GM18505 (cell line): ENCODE data around the gene BRAT1.
"Not testable (repeated sequence)": the region's sequence is repeated elsewhere in the genome, so short reads cannot be mapped to it uniquely, and the experiment has no call there.

ENCODE experiments used
- ATAC-seq: cut with Tn5 transposase; IDR thresholded peaks from one replicate; pipeline ENCODE4 v1.9.1; 2021; ENCODE audit not compliant: unreplicated experiment
- POLR2A ChIP-seq: IDR thresholded peaks from 4 replicates; pipeline ENCODE4 v1.6.1; 2011; ENCODE audit warnings: borderline replicate concordance; ENCODE audit not compliant: insufficient read depth, insufficient read length; ENCODE audit errors: extremely low read depth

BRAT1 gene

DNA sequence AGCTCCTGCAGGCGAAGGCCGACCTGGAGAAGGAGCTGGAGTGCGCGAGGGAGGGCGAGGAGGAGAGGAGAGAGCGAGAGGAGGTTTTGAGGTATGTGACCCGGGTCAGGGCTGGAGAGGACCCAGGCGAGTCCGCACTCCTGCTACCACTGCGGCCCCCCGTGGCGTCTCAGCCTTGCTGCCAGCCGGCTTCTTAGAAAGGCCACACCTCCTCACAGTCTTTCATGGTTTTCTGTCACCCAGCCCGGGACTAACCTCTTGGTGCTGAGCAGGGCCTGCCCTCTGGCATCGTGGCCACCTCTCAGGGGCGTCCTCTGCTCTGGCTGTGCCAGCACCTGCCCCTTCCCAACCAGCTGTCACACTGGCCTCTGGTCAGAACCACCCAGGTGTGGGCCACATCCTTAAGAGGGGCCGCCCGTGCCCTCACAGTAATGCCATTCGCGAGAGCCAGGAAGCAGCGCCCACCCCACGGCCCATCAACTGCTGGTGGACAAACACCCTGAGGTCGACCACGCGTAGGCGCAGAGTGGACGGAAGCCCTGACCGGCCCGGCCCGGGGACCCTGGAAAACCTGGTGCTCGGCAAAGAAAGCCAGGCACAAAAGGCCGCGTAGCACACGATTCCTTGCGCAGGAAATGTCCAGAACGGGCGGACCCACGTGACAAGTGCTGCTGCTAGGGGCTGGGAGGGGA is 37.9 kb upstream of the BRAT1 start:
- ATAC-seq = no peak
- TF ChIP-seq POLR2A = no peak

DNA sequence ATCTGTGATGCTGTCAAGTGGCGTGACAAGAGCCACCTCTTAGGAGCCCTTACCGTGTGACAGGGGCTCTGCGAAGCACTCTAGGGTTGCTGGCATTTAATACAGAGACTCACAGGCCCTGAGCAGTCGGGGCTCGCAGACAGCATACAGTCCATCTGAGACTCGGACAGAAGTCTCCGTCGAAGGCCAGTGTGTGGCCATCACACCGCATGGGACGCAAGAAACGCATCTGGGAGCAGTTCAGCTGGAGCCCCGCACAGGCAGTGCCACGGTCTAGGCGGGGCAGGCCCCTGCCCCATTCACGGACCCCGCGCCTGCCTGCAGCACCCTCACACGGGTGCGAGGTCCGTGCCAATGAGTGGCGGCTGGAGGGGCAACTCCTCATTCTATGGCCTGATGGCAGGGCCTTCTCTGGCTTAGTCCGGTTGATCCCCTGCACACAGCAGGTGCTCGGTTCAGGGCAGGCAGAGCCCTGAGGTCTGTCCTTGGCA is 37.1 kb upstream of the BRAT1 start:
- no peak for TF ChIP-seq POLR2A
- ATAC-seq = no peak

DNA sequence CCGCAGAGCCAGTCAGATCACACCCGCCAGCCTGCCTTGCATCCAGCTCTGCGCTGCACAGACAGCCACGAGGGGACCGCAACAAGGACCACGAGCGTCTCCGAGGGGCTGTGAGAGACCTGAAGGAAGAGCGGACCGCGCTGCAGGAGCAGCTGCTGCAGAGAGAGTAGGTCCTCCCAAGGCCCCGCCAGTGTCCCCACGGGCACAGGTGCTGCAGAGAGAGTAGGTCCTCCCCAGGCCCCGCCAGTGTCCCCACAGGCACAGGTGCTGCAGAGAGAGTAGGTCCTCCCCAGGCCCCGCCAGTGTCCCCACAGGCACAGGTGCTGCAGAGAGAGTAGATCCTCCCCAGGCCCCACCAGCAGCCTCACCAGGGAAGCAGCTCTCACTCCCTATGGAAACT is 34.6 kb upstream of the BRAT1 start:
- not testable (repeated sequence) for ATAC-seq

DNA sequence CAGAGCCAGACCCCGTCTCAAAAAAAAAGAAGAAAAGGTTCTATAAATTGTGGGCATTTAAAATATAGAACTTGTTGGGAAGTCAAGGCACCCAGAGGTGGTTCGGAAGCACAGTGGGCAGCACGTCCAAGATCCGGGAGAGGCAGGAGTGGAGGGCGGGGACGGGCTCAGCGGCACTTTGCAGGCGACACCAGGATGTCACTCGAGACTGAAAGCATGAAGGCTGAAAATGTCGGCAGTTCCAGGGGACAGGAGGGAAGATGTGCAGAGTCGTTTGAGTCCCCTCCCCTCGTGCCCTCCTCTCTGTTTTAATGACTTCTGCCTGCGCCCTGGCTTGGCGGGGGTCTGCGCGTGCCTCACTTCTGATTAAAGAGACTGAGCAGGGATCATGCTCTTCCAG is 34.0 kb upstream of the BRAT1 start:
- TF ChIP-seq POLR2A = no peak
- ATAC-seq = no peak

DNA sequence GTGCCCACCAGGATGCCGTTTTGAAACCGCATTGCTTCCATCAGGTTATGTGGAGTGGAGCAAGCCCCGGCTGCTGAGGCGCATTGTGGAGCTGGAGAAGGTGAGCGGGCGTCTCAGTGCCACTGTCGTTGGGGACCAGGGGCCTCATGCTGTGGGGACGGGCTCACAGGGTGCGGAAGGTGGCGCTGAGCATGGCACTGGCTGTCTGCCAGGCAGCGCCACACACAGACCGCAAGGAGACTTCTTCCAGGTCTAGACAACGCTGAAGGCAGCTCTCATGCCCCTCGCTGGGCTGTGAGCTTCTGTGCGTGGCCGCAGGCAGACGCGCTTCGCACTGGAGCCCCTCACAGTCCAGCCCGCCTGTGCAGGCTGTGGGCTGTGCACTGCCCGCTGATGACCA is 32.5 kb upstream of the BRAT1 start:
- no peak for ATAC-seq

DNA sequence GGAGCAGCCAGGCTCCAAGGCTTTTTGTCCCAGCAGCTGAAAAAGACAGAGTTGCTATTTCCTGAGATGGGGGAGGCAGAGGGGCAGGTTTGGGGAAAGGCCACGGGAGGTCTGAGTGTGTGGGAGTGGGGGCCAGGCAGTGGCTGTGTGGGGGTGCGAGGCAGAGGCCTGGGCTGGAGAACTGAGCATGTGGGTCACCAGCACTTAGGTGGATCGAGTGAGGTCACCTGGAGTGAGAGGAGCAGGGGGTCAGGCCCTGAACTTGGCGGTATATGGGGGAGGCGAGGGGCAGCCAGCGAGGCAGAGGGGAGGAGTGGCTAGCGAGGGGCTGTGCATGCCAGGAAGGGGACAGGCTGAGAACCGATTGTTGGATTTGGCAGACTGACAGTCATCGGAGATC is 31.8 kb upstream of the BRAT1 start:
- no peak for TF ChIP-seq POLR2A
- no peak for ATAC-seq

More for the DNA sequence above, 32.5 kb upstream of the BRAT1 start:
- no peak for TF ChIP-seq POLR2A

DNA sequence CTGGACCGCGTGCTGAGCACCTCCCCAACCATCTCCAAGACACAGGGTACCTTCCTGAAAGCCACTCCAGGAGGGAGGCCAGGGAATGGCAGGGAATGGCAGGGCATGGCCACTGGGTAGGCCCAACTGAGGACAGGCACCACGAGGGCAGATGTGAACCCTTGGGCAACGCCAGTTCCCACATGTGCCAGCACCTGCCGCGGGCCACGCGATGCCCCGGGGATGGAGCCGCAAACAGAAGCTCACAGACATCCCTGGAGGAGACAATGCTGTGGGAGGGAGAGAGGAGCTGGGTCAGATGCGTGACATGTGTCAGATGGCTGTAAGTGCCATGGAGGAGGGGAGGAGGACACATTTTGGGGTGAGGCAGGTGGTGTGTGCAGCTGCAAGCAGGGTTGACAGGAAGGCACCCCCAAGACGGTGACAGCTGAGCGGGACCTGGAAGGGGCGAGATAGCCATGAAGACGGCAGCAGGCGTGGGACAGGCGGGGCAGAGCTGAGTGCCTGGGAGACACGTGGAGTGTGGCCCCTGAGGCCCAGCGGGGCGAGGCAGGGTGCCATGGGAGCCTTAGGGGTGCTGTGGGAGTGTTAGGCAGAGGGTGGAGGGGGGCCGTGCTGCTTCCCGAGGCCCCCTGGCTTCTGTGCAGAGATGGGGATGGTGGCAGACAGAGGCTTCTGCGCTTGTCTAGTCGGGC is 31.1 kb upstream of the BRAT1 start:
- TF ChIP-seq POLR2A = no peak

DNA sequence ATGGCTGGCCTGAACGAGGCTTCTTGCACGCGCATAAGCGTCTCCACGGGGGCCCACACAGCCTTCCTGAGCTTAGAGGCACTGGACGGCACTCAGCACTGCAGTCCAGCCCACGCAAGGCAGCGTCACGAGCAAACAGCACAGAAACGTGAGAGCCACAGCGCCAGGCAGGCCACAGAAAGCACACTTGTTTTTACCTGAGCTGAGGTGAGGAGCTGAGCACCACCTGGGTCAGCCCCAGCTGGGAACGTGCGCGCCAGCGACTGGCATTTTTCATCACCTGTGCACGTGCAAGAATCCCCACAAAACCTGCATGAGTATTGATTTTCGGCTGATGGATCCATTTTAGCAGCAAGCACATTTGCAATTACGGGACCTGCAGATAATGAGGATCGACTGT is 30.1 kb upstream of the BRAT1 start:
- TF ChIP-seq POLR2A = no peak
- no peak for ATAC-seq

More for the DNA sequence above, 31.1 kb upstream of the BRAT1 start:
- ATAC-seq = no peak

DNA sequence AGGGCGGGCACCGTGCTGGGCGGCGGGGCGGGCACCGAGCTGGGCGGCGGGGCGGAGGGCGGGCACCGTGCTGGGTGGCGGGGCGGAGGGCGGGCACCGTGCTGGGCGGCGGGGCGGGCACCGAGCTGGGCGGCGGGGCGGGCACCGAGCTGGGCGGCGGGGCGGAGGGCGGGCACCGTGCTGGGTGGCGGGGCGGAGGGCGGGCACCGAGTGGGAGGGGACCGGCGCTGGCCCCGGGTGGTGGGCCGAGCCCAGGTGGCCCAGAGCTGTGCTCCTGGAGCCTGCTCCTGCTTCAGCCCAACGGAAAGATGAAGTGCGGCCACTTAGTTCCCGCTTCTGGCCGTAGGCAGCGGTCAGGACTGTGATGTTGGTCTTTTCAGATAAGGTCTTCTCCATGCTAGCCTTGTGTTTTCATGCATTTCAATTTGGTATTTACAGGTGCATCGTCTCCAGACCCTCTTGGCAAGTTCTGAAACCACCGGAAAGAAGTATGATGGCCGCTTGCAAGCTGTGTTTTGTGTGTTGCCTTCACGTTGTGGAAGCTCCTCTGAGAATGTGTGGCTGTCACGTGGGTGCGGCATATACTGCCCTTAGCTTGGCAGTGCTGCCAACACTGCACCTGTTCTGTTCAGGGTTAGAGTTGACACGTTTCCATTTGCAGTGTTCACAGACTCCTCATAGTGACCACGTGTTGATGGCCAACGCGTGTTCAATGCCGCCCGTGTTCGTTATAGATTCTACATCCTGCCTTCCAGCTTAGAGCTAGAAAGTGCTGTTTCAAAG is 28.7 kb upstream of the BRAT1 start:
- TF ChIP-seq POLR2A = no peak
- ATAC-seq = no peak

DNA sequence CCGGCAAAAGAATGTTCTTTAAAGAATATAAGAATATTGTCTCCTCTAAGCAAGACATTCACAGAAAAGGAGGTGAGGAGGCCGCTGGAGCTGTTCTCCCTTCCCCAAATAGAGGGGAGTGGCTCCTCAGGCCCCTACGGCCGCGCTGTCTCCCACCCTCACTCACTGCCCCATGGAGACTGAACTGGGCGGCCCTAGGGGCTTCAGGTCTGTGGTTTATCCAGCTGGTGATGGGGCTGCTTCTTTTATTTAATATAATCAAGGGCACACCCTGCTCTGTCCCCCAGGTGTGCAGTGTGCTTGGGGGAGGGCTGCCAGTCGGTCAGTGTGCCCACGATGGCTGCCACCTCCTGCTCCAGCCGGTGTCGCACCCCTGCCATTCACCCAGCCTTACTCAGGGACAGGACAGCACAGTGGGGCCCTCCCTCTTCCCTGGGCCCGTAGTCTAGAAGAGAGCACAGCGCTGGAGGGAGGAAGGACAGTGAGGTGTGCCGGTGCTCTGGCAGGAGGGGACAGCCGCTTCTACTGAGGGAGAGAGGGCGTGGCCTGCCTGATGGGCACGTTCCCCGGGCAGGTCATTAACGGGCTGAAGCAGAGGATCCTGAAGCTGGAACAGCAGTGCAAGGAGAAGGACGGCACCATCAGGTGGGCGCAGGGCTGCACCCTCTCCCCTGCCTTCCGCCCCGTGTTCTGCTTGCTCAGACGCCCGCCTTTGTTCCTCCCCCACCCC is 26.8 kb upstream of the BRAT1 start:
- ATAC-seq = no peak
- no peak for TF ChIP-seq POLR2A

DNA sequence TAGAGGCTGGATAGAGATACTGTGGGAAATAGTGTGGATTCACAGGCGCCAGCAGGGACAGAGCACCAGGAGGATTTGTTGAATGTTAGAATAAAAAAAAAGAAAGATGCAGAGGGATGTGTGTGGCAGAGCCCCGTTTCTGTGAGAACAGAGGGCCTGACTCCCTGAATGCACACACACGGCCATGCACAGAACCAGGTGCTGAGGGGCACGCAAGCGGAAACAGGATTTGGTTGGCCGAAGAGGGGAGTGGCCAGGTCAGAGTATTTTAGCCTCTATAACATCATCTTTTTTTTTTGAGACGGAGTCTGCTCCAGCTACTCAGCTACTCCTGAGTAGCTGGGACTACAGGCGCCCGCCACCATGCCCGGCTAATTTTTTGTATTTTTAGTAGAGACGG is 25.3 kb upstream of the BRAT1 start:
- ATAC-seq = no peak
- TF ChIP-seq POLR2A = no peak

DNA sequence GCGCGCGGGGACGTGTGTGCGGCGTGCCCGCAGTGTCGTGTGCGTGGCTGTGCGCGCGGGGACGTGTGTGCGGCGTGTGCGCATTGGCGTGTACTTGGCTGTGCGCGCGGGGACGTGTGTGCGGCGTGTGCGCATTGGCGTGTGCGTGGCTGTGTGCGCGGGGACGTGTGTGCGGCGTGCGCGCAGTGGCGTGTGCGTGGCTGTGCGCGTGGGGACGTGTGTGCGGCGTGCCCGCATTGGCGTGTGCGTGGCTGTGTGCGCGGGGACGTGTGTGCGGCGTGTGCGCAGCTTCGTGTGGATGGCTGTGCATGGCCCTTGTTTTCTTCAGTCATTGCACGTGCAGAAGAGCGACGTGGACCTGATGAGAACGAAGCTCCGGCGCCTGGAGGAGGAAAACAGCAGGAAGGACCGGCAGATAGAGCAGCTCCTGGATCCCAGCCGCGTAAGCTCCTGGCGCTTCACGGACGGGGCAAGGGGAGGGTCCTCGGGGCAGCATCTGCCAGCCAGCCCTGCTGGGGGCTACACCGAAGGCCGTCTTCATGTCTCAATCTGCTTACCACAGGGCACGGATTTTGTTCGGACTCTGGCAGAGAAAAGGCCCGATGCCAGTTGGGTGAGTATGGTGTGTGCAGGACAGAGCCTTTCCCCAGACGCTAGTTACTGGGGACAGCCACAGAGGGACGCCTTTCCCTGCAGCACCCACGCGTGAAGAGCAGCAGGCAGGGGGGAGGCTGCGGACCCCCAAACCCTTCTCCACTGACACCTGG is 22.8 kb upstream of the BRAT1 start:
- ATAC-seq = no peak
- TF ChIP-seq POLR2A = no peak

DNA sequence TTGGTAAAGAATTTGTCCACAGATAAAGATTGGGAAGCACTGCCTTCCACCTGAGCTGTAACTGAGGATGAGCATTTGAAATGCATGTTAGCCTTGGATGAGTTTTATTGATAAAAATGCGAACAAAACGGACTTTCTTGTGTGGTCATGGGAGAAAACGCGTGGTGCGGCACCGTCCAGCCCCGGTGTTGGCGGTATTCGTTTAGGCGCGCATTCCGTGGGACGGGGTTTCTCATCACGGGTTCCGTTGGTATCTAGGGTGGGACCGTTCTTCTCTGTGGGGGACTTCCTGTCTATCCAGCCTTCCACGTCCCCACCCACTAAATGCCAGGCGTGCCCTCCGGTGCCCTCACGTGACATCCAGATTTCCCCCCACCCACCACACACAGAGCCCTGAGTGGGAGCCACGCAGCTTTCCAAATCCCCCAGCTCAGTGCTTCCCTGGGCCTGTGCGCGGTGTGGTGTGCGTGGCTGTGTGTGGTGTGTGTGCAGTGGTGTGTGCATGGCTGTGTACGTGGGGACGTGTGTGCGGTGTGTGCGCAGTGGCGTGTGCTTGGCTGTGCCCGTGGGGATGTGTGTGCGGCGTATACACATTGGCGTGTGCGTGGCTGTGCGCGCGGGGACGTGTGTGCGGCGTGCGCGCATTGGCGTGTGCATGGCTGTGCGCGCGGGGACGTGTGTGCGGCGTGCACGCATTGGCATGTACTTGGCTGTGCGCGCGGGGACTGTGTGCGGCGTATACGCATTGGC is 21.6 kb upstream of the BRAT1 start:
- TF ChIP-seq POLR2A = no peak
- no peak for ATAC-seq
